ENCODE measurements around the gene GPR84. TPM values are rescaled to one million over a fixed set of nuclear protein-coding genes. Genes with fewer than 3 reads are reported as not detected.
A peak's percentile ranks its signal among the peaks of the same experiment; 100 is the strongest.

GPR84 gene
- total RNA-seq: 1 to 10 TPM in 1 of 2 donors, under 1 TPM in 1; 0.24 to 2.2 TPM

GRCh38 chr12:54364413-54364812, at the start of gene GPR84:
Gene GPR84, minus strand, starts transcription at chr12:54364486. Its CDS starts 635 bp downstream, at chr12:54363851.
- peak within 1 kb of the TSS; percentile 63 for H3K4me3 Mint-ChIP-seq

GRCh38 chr12:54413284-54414190, 49.3 kb upstream of the GPR84 start:
- H3K9me3 Mint-ChIP-seq: no peaks in the 10 kb centered on the region
- H3K4me3 Mint-ChIP-seq: peak overlapping the region; percentile 83
- peak; percentile 59 for ATAC-seq (replicated peaks)
- peaks cover 98% of the 10 kb centered on the region for H3K36me3 Mint-ChIP-seq (ENCODE audit: low read depth)
- H3K27ac Mint-ChIP-seq: peak overlapping the region; percentile 89
- H3K27me3 Mint-ChIP-seq: no peaks in the 10 kb centered on the region
- H3K4me1 Mint-ChIP-seq: peaks cover 38% of the 10 kb centered on the region

More at GRCh38 chr12:54364413-54364812, at the start of gene GPR84:
- Mint-ChIP-seq H3K27ac (peak within 1 kb of the TSS; percentile 51), H3K4me1 (peaks cover 31% of the 10 kb centered on the region), H3K27me3 (no peaks in the 10 kb centered on the region), H3K36me3 (ENCODE audit: low read depth) (no peaks in the 10 kb centered on the region), H3K9me3 (no peaks in the 10 kb centered on the region)
- ATAC-seq (replicated peaks): peak; percentile 78

- peaks cover 98% of the 10 kb centered on the region for H3K36me3 Mint-ChIP-seq (ENCODE audit: low read depth)
- H3K27me3 Mint-ChIP-seq: no peaks in the 10 kb centered on the region
- ATAC-seq (replicated peaks): peak; percentile 16
- no peaks in the 10 kb centered on the region for H3K9me3 Mint-ChIP-seq
- peaks cover 43% of the 10 kb centered on the region for H3K4me1 Mint-ChIP-seq
- peak overlapping the region; percentile 89 for H3K27ac Mint-ChIP-seq
- H3K4me3 Mint-ChIP-seq: peak overlapping the region; percentile 83
Observed at GRCh38 chr12:54412786-54413185, 48.5 kb upstream of the GPR84 start.

GRCh38 chr12:54412348-54412747, 48.1 kb upstream of the GPR84 start:
- peak overlapping the region; percentile 89 for H3K27ac Mint-ChIP-seq
- peaks cover 45% of the 10 kb centered on the region for H3K4me1 Mint-ChIP-seq
- no peaks in the 10 kb centered on the region for H3K9me3 Mint-ChIP-seq
- no peaks in the 10 kb centered on the region for H3K27me3 Mint-ChIP-seq
- ATAC-seq (replicated peaks): no peak
- H3K4me3 Mint-ChIP-seq: peak overlapping the region; percentile 83
- peaks cover 98% of the 10 kb centered on the region for H3K36me3 Mint-ChIP-seq (ENCODE audit: low read depth)

- Mint-ChIP-seq H3K4me1 (peaks cover 43% of the 10 kb centered on the region), H3K9me3 (no peaks in the 10 kb centered on the region), H3K27ac (peak overlapping the region; percentile 89), H3K27me3 (no peaks in the 10 kb centered on the region), H3K36me3 (ENCODE audit: low read depth) (peaks cover 98% of the 10 kb centered on the region), H3K4me3 (peak overlapping the region; percentile 83)
- ATAC-seq (replicated peaks): peak; percentile 90
Observed at GRCh38 chr12:54411391-54412241, 47.3 kb upstream of the GPR84 start.

- no peak overlapping the region for H3K4me3 Mint-ChIP-seq
- peaks cover 52% of the 10 kb centered on the region for H3K4me1 Mint-ChIP-seq
- no peak overlapping the region for H3K27ac Mint-ChIP-seq
- H3K36me3 Mint-ChIP-seq (ENCODE audit: low read depth): peaks cover 98% of the 10 kb centered on the region
- H3K27me3 Mint-ChIP-seq: no peaks in the 10 kb centered on the region
- H3K9me3 Mint-ChIP-seq: no peaks in the 10 kb centered on the region
- no peak for ATAC-seq (replicated peaks)
Observed at GRCh38 chr12:54409267-54409666, 45.0 kb upstream of the GPR84 start.

GRCh38 chr12:54407183-54407905, 43.1 kb upstream of the GPR84 start:
- H3K27ac Mint-ChIP-seq: peak overlapping the region; percentile 60
- ATAC-seq (replicated peaks): no peak
- peaks cover 99% of the 10 kb centered on the region for H3K36me3 Mint-ChIP-seq (ENCODE audit: low read depth)

GRCh38 chr12:54405573-54405972, 41.3 kb upstream of the GPR84 start:
- no peak for ATAC-seq (replicated peaks)
- H3K36me3 Mint-ChIP-seq (ENCODE audit: low read depth): peaks cover 100% of the 10 kb centered on the region
- H3K27ac Mint-ChIP-seq: peak overlapping the region; percentile 60
- H3K9me3 Mint-ChIP-seq: no peaks in the 10 kb centered on the region
- H3K4me1 Mint-ChIP-seq: peaks cover 24% of the 10 kb centered on the region
- H3K27me3 Mint-ChIP-seq: no peaks in the 10 kb centered on the region
- no peak overlapping the region for H3K4me3 Mint-ChIP-seq

More at GRCh38 chr12:54407183-54407905, 43.1 kb upstream of the GPR84 start:
- Mint-ChIP-seq H3K4me1 (peaks cover 36% of the 10 kb centered on the region), H3K4me3 (no peak overlapping the region), H3K9me3 (no peaks in the 10 kb centered on the region), H3K27me3 (no peaks in the 10 kb centered on the region)

- H3K36me3 Mint-ChIP-seq (ENCODE audit: low read depth): peaks cover 100% of the 10 kb centered on the region
- peak overlapping the region; percentile 60 for H3K27ac Mint-ChIP-seq
- no peak overlapping the region for H3K4me3 Mint-ChIP-seq
- H3K9me3 Mint-ChIP-seq: no peaks in the 10 kb centered on the region
- ATAC-seq (replicated peaks): no peak
- no peaks in the 10 kb centered on the region for H3K27me3 Mint-ChIP-seq
- H3K4me1 Mint-ChIP-seq: peaks cover 24% of the 10 kb centered on the region
Observed at GRCh38 chr12:54405106-54405505, 40.8 kb upstream of the GPR84 start.

GRCh38 chr12:54404061-54405004, 40.0 kb upstream of the GPR84 start:
- Mint-ChIP-seq H3K27me3 (no peaks in the 10 kb centered on the region), H3K9me3 (no peaks in the 10 kb centered on the region), H3K36me3 (ENCODE audit: low read depth) (peaks cover 100% of the 10 kb centered on the region), H3K27ac (peak overlapping the region; percentile 60), H3K4me1 (peaks cover 26% of the 10 kb centered on the region), H3K4me3 (no peak overlapping the region)
- no peak for ATAC-seq (replicated peaks)

- no peak overlapping the region for H3K4me3 Mint-ChIP-seq
- peak overlapping the region; percentile 71 for H3K27ac Mint-ChIP-seq
- H3K36me3 Mint-ChIP-seq (ENCODE audit: low read depth): peaks cover 100% of the 10 kb centered on the region
- ATAC-seq (replicated peaks): no peak
- no peaks in the 10 kb centered on the region for H3K9me3 Mint-ChIP-seq
- peaks cover 20% of the 10 kb centered on the region for H3K4me1 Mint-ChIP-seq
- no peaks in the 10 kb centered on the region for H3K27me3 Mint-ChIP-seq
Observed at GRCh38 chr12:54401119-54401518, 36.8 kb upstream of the GPR84 start.

- Mint-ChIP-seq H3K4me1 (peaks cover 12% of the 10 kb centered on the region), H3K36me3 (ENCODE audit: low read depth) (peaks cover 100% of the 10 kb centered on the region), H3K4me3 (no peak overlapping the region), H3K27me3 (no peaks in the 10 kb centered on the region), H3K27ac (peak overlapping the region; percentile 61), H3K9me3 (no peaks in the 10 kb centered on the region)
- peak; percentile 79 for ATAC-seq (replicated peaks)
Observed at GRCh38 chr12:54398995-54399793, 34.9 kb upstream of the GPR84 start.
